ENCODE measurements around the gene SIDT1. TPM values are rescaled to one million over a fixed set of nuclear protein-coding genes. Genes with fewer than 3 reads are reported as not detected.
A peak's percentile ranks its signal among the peaks of the same experiment; 100 is the strongest.
"Not testable (repeated sequence)": the region's sequence is repeated elsewhere in the genome, so short reads cannot be mapped to it uniquely, and the experiment has no call there.

The SIDT1 gene
- polyA plus RNA-seq, 1 donor from 2014 or later = 47.5 TPM

GRCh38 chr3:113626503-113627371, 94.4 kb downstream of the SIDT1 start:
- Mint-ChIP-seq H3K4me1 (peaks cover 25 to 42% (median 39%) of the 10 kb centered on the region in 3 donors), H3K27ac (peak overlapping the region; percentile 92 to 97 (median 94)), H3K9me3 (no peaks in the 10 kb centered on the region), H3K36me3 (peaks cover 16% of the 10 kb centered on the region), H3K4me3 (peak overlapping the region; percentile 82 to 96 (median 89)), H3K27me3 (no peaks in the 10 kb centered on the region)

- Mint-ChIP-seq H3K27me3 (no peaks in the 10 kb centered on the region), H3K4me1 (peaks cover 25 to 43% (median 41%) of the 10 kb centered on the region in 3 donors), H3K4me3 (no peak overlapping the region), H3K36me3 (peaks cover 16% of the 10 kb centered on the region), H3K9me3 (no peaks in the 10 kb centered on the region), H3K27ac (peak overlapping the region in 1 of 3 donors; percentile 47)
Measured at GRCh38 chr3:113628316-113628715, 96.0 kb downstream of the SIDT1 start.

GRCh38 chr3:113628788-113629187, 96.4 kb downstream of the SIDT1 start:
- H3K4me3 Mint-ChIP-seq = no peak overlapping the region
- no peaks in the 10 kb centered on the region for H3K27me3 Mint-ChIP-seq
- peak overlapping the region in 1 of 3 donors; percentile 21 for H3K27ac Mint-ChIP-seq
- peaks cover 25 to 44% (median 43%) of the 10 kb centered on the region in 3 donors for H3K4me1 Mint-ChIP-seq
- no peaks in the 10 kb centered on the region for H3K9me3 Mint-ChIP-seq
- peaks cover 18% of the 10 kb centered on the region for H3K36me3 Mint-ChIP-seq

GRCh38 chr3:113629584-113630421, 97.4 kb downstream of the SIDT1 start:
- Mint-ChIP-seq H3K9me3 (no peaks in the 10 kb centered on the region), H3K36me3 (peaks cover 10% of the 10 kb centered on the region), H3K27me3 (no peaks in the 10 kb centered on the region), H3K27ac (peak overlapping the region; percentile 33 to 80 (median 48)), H3K4me1 (peaks cover 23 to 42% (median 39%) of the 10 kb centered on the region in 3 donors), H3K4me3 (no peak overlapping the region)

- Mint-ChIP-seq H3K27ac (peak overlapping the region; percentile 31 to 63 (median 63)), H3K4me3 (no peak overlapping the region), H3K9me3 (no peaks in the 10 kb centered on the region), H3K36me3 (peaks cover 8% of the 10 kb centered on the region), H3K27me3 (no peaks in the 10 kb centered on the region), H3K4me1 (peaks cover 17 to 31% (median 31%) of the 10 kb centered on the region in 3 donors)
Measured at GRCh38 chr3:113630956-113631542, 98.7 kb downstream of the SIDT1 start.

GRCh38 chr3:113631573-113631972, 99.2 kb downstream of the SIDT1 start:
- no peaks in the 10 kb centered on the region for H3K27me3 Mint-ChIP-seq
- no peaks in the 10 kb centered on the region for H3K9me3 Mint-ChIP-seq
- no peak overlapping the region for H3K4me3 Mint-ChIP-seq
- peak overlapping the region; percentile 31 to 63 (median 63) for H3K27ac Mint-ChIP-seq
- H3K4me1 Mint-ChIP-seq = peaks cover 15 to 29% (median 27%) of the 10 kb centered on the region in 3 donors
- peaks cover 7% of the 10 kb centered on the region for H3K36me3 Mint-ChIP-seq

GRCh38 chr3:113634782-113635474, 102.6 kb downstream of the SIDT1 start:
- Mint-ChIP-seq H3K27me3 (no peaks in the 10 kb centered on the region), H3K9me3 (no peaks in the 10 kb centered on the region), H3K27ac (no peak overlapping the region), H3K36me3 (peaks cover 6% of the 10 kb centered on the region), H3K4me3 (no peak overlapping the region), H3K4me1 (peaks cover 8 to 25% (median 18%) of the 10 kb centered on the region in 3 donors)

GRCh38 chr3:113636034-113636433, 103.7 kb downstream of the SIDT1 start:
- not testable (repeated sequence) for H3K9me3 Mint-ChIP-seq
- H3K4me1 Mint-ChIP-seq = peaks cover 6 to 16% (median 10%) of the 10 kb centered on the region in 3 donors

GRCh38 chr3:113637756-113638155, 105.4 kb downstream of the SIDT1 start:
- Mint-ChIP-seq H3K27ac (no peak overlapping the region), H3K4me3 (no peak overlapping the region), H3K4me1 (peaks cover 0 to 9% (median 2%) of the 10 kb centered on the region in 3 donors), H3K27me3 (no peaks in the 10 kb centered on the region), H3K36me3 (peaks cover 6% of the 10 kb centered on the region), H3K9me3 (no peaks in the 10 kb centered on the region)

More at GRCh38 chr3:113636034-113636433, 103.7 kb downstream of the SIDT1 start:
- H3K27me3 Mint-ChIP-seq, H3K36me3 Mint-ChIP-seq, H3K27ac Mint-ChIP-seq, H3K4me3 Mint-ChIP-seq: not testable (repeated sequence)

- Mint-ChIP-seq H3K36me3 (peaks cover 2% of the 10 kb centered on the region), H3K27ac (no peak overlapping the region), H3K27me3 (no peaks in the 10 kb centered on the region), H3K9me3 (peaks cover 0 to 3% (median 1%) of the 10 kb centered on the region in 3 donors), H3K4me3 (no peak overlapping the region), H3K4me1 (peaks cover 0 to 4% (median 2%) of the 10 kb centered on the region in 3 donors)
Measured at GRCh38 chr3:113638910-113639309, 106.6 kb downstream of the SIDT1 start.

GRCh38 chr3:113643583-113643982, 111.2 kb downstream of the SIDT1 start:
- H3K36me3 Mint-ChIP-seq = peaks cover 2% of the 10 kb centered on the region
- H3K4me1 Mint-ChIP-seq = no peaks in the 10 kb centered on the region
- H3K27ac Mint-ChIP-seq = no peak overlapping the region
- no peaks in the 10 kb centered on the region for H3K27me3 Mint-ChIP-seq
- H3K4me3 Mint-ChIP-seq = no peak overlapping the region
- peaks cover 0 to 10% (median 4%) of the 10 kb centered on the region in 3 donors for H3K9me3 Mint-ChIP-seq

GRCh38 chr3:113648524-113648923, 116.2 kb downstream of the SIDT1 start:
- Mint-ChIP-seq H3K27ac (peak overlapping the region in 1 of 3 donors; percentile 57), H3K9me3 (peaks cover 0 to 10% (median 4%) of the 10 kb centered on the region in 3 donors), H3K27me3 (no peaks in the 10 kb centered on the region), H3K4me1 (no peaks in the 10 kb centered on the region), H3K4me3 (no peak overlapping the region), H3K36me3 (peaks cover 1% of the 10 kb centered on the region)

GRCh38 chr3:113649174-113649845, 117.0 kb downstream of the SIDT1 start:
- Mint-ChIP-seq H3K4me3 (no peak overlapping the region), H3K9me3 (peaks cover 0 to 4% (median 0%) of the 10 kb centered on the region in 3 donors), H3K4me1 (no peaks in the 10 kb centered on the region), H3K36me3 (peaks cover 1% of the 10 kb centered on the region), H3K27me3 (no peaks in the 10 kb centered on the region), H3K27ac (peak overlapping the region in 1 of 3 donors; percentile 57)

GRCh38 chr3:113654310-113654709, 122.0 kb downstream of the SIDT1 start:
- Mint-ChIP-seq H3K4me3 (no peak overlapping the region), H3K27me3 (no peaks in the 10 kb centered on the region), H3K36me3 (peaks cover 3% of the 10 kb centered on the region), H3K4me1 (peaks cover 13 to 36% (median 26%) of the 10 kb centered on the region in 3 donors), H3K27ac (no peak overlapping the region), H3K9me3 (no peaks in the 10 kb centered on the region)

Measured in IgD-negative memory B cell (primary cell).